Epidermal melanocyte (primary cell): ENCODE measurements around the gene EDAR.

ENCODE experiments used
- DNase-seq: peaks from one replicate; pipeline ENCODE4 v3.0.0; 2011; ENCODE audit warnings: low spot score; ENCODE audit not compliant: insufficient read length

Gene EDAR

GRCh38 chr2:108988796-108989713, at the start of gene EDAR:
EDAR (minus strand) TSS chr2:108989220; CDS start chr2:108931014, 58,206 bp downstream.
- no peak for DNase-seq

DNA sequence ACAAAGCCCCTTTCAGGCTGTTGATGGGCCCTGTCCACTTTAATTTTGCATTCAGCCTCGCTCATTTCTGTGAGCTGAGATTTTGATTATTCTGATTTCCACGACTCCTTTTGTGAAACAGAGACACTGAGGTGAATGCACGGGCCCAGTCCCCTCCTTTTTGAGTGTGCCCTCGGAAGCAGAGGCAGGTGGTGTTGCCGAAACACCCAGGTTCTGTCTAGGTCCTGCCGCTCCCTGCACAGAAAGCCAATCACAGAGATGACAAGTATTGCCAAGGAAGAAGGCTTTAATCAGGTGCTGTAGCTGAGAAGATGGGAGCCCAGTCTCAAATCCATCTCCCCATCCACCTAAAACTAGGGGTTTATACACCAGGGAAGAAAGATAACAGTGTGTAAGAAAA, 44.2 kb upstream of the EDAR start:
- no peak for DNase-seq

GRCh38 chr2:109032229-109032820, 43.3 kb upstream of the EDAR start:
- DNase-seq = no peak

DNA sequence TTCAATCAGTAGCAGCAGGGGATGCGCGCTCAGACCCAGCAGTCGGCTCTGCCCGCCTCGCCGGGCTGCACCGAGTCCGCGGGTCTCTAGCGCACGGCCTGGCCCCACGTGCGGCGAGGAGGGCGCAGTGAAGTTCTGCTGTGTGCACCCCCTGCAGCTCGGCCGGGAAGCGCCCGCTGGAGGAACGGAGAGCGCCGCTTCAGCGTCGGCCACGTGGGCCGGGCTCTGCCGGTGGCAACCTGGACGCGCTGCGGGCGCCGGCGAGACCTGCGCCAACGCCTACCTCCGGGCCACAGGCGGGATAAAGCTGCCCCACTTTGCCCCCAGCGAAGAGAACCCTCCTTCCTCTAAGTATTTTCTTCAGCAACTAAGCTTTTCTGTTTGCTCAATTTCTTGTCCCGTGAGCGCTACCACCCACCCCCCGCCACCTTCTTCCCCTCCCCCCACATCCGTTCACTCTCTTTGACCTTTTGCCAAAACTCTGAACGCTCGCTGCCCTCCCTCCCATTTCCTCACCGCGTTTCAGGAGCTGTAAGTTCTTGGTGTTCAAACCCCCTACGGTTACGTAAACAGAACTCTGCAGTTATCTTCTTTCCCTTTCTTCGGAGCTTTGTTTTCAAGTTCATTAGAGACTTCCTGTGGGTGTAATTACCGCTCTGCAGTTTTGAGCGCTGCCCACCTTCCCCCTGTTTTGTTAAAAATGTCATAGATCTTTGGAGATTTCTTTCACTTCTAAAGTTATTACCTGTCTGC, 42.6 kb upstream of the EDAR start:
- DNase-seq = no peak

DNA sequence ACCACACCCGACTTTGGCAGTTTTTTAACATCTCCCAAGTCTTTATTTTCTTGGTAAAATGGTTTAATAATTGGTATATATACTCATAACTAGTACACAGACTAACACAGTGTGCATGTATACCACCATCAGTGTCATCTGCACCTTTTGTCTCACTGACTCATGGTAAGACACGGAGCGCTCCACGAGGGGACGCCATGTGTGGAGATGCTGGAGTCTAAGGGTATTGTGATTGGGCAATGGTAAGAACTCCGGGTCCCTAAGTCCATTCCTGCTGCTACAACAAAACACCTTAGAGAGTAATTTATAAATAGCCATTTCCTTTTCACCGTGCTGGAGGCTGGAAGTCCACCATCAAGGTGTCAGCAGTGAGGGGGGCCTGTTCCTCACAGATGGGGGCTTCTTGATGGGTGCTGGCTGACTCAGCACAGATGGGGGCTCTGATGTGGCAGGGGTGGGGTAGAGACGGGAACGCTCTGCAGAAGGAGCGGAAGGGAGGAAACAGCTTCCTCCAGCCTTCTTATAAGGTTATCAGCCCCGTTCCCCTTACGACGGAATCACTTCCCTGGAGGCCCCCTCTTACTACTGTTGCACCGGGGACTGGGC, 42.0 kb upstream of the EDAR start:
- no peak for DNase-seq

DNA sequence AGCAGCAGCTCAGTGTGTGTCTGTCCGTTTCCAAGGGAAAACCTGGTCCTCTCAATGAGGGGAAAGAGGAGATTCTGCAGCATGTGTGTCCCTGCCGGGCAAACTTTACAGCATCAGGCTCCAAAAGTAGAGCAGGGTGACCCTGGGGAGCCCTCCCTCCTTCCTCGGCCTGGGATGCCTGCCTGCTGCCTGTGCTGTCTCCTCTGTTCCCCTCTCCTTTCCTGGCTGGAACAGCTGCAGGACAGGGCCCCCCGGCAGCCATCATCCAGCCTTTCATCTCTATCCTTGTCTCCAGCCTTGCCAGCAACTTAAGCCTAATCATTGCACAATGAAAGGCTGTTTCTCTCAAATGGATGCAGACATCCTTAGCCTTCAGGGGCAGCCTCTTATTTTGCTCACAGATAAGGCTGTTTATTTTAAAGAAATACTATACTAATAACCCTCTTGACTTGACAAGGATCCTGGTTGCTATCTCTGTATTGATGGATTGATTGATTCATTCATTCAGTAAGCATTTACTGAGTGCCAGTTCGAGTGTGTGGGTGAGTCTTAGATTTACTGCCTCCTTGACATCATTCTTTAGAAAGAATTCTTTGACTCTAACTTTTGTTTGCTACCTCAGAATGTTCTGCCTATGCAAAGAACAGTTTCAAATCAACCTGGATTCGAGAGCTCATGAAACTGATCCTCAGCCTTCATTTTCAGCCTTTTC, 40.6 kb upstream of the EDAR start:
- no peak for DNase-seq

DNA sequence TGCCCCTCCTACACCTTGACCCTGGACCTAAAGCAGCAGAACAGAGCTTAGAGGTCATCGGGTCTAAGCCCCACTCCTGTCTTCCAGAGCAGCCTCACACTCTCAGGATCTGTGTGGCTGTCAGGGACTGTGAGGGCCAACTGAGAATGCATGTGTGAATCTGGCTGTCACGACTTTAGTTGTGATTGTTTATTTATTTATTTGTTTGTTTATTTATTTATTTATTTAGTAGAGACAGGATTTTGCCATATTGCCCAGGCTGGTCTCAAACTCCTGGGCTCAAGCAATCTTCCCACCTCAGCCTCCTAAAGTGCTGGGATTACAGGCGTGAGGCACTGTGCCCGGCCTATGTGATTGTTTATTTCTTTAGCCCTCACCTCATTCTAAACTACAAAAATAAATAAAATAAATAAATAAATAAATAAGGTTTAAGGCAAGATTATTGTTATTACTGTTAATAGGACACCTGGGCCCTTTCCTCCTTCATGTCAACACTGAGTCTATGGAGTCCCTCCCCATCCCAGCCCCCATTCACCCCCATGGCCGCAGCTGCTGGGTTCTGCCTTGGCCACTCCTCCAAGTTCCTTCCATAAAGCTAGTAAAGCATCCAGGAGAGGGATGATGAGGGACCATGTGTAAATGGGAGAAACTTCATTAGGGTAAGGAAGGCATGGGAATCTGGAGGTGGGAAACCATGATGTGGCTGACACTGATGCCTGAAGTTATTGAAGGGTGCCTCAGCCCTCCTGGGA, 39.9 kb upstream of the EDAR start:
- DNase-seq = no peak

GRCh38 chr2:109028277-109028676, 39.3 kb upstream of the EDAR start:
- DNase-seq = no peak

GRCh38 chr2:109027702-109028101, 38.7 kb upstream of the EDAR start:
- no peak for DNase-seq

DNA sequence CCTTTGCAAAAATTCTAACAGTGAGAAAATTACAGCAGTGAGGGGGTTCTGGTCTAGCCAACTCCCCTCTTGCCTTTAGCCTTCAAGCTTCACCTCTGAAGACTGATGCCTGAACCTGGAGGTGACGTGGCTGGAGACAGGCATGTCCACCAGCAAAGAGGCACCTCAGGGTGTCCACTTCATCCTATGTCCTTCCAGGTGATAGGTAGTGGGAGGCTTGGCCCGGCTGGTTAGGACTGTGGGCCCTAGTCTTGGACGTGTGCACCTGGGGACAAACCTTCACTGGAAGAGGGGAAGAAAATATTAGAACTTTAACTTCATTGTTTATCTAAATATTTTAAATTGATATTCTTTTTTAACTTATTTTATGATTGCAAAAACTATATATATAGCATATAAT, 35.5 kb upstream of the EDAR start:
- no peak for DNase-seq

- no peak for DNase-seq
Measured at GRCh38 chr2:109021895-109022300, 32.9 kb upstream of the EDAR start.

- no peak for DNase-seq
Measured at GRCh38 chr2:109020217-109020637, 31.2 kb upstream of the EDAR start.

GRCh38 chr2:109018452-109018851, 29.4 kb upstream of the EDAR start:
- no peak for DNase-seq

GRCh38 chr2:109017017-109017416, 28.0 kb upstream of the EDAR start:
- no peak for DNase-seq

DNA sequence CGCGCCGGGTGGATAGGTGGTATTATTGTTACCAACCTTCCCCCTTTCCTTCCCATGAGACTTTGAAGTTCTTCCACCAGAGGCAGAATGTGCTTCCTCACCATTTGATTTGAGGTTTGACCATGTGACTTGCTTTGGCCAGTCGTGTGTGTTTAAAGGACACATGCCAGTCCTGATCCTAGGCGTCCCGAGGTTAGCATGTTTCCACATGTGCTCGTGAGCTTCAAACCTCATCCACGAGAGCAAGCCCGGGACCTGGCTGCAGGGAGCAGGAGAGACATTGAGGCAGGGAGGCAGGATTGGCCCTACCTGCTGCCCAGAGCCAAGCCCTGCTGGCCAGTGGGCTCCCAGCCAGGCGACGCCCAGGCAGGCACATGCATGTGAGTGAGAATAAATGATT, 27.4 kb upstream of the EDAR start:
- no peak for DNase-seq

- no peak for DNase-seq
Measured at GRCh38 chr2:109014476-109014875, 25.5 kb upstream of the EDAR start.

DNA sequence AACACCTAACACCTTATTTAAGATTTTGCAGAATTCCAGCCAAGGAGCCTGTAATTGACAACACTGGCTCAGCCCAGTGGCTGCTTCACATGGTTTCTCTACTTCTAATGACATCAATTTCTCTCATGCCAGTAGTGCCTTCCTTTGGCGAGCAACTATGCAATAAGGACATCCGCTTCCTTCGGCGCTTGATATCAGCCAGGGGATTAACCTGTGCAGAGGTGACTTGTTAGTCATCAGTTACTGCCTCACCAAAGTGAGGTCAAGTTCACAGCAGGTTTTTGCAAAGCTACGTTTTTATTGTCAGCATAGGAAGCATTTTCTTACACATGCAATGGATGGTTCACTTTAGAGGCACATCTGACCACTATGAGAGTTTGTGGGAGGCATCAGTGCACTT, 24.0 kb upstream of the EDAR start:
- DNase-seq = no peak

DNA sequence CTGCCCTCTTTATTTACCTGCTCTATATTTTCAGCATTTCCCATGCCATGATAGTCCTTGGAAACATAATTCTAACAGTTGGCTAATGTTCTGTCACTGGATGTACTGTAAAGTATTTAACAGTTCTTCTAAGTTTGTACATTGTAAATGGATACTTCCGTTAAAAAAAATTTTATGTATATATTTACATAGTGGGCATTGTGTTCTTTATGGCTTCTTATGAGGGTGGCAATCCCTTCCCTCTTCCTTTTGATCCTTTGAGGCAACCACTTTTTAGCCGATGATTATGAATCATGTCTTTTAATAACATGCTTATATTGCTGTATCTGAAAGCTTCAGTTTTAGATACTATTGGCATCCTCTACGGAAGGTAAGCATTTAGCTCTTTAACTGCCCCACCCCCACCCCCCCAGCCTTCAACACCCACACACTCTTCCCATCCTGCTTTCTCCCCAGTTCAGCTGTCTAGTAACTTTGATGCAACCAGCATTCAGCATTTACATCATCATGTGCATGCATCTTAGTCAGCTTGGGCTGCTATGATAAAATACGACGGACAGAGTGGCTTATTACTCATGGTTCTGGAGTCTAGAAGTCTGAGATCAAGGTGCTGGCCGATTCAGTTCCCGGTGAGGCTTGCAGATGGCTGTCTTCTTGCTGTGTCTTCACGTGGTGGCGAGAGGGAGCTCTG, 21.0 kb upstream of the EDAR start:
- no peak for DNase-seq

GRCh38 chr2:109006971-109007370, 18.0 kb upstream of the EDAR start:
- no peak for DNase-seq

DNA sequence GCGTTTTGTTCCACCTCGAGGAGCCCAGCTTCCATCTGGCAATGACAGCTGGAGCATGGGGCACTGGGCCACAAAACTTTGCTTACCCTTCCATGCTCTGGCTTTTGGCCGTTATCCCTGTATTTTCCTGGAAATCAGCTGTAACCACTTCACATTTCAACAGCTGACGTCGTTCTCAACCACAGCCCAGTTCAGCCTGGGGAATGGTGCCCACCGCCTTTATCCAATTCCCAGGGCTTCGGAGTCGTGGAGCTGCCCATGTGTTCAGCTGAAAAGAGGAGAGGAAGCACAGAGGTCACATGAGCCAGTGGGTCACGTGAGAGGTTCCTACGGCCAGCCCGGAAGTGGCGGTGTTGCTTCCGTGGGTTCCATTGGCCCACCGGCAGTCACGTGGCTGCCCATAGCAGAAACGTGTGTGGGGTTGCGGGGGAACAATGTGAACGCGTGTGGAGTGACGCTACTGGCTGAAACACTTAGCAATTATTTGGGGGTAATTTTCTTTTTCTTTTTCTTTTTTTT, 16.7 kb upstream of the EDAR start:
- no peak for DNase-seq
